NCI-H1092 (cell line): Measurements from ENCODE around the gene YIF1A.

ENCODE experiments used
- DNase-seq: peaks from one replicate; lab custom pipeline; 2025; lab: John Stamatoyannopoulos, UW

YIF1A gene

GRCh38 chr11:66288671-66289547 lies at the start of gene YIF1A:
Gene YIF1A, minus strand, starts transcription at chr11:66289143. Its CDS starts 158 bp downstream, at chr11:66288985.
- peak; percentile 100 for DNase-seq

DNA sequence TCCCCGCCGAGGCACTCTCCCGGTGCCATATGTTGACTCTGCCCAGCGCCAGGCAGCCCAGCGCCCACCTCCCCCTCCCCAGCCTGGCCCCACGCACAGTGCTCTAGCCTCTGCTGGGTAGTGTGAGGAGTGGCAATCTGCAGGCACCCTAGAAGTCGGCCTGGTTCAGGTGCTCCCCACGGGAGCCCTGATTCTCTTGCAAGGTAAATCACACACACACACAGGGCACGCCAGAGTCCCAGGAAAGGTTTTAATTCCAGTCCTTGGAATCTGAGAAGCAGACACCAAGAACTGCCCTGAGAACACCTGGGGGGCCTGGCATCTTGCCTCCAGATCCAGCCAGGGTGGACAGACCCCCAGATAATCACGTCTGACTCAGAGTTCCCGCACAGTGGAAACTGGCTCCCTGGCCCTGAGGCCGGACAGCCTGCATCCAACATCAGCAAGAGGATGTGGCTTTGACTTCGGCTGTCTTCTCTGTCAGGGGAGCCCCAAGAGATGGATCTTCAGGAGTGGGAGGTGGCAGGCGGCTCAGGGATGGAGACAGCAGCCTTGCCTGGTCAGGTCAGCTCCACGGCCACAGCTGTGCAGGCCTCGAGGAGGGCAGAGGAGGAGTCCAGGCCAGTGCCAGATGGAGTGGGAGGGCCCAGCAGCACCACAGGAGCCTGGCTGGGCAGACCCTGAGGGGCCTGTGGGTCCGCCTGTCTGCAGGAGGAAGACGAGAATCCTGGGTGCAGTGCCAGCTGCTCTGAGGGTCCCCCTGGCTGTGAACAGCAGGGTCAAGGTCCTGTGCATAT lies 48.4 kb upstream of the YIF1A start:
- DNase-seq: no peak

GRCh38 chr11:66336234-66337102 lies 47.5 kb upstream of the YIF1A start, which contains the start of gene RIN1:
Gene RIN1, minus strand, starts transcription at chr11:66336434. Its CDS starts 32 bp downstream, at chr11:66336402.
- peak; percentile 28 for DNase-seq

- no peak for DNase-seq
Observed at GRCh38 chr11:66335531-66336233, 46.7 kb upstream of the YIF1A start.

- no peak for DNase-seq
Observed at GRCh38 chr11:66334605-66335442, 45.9 kb upstream of the YIF1A start.

DNA sequence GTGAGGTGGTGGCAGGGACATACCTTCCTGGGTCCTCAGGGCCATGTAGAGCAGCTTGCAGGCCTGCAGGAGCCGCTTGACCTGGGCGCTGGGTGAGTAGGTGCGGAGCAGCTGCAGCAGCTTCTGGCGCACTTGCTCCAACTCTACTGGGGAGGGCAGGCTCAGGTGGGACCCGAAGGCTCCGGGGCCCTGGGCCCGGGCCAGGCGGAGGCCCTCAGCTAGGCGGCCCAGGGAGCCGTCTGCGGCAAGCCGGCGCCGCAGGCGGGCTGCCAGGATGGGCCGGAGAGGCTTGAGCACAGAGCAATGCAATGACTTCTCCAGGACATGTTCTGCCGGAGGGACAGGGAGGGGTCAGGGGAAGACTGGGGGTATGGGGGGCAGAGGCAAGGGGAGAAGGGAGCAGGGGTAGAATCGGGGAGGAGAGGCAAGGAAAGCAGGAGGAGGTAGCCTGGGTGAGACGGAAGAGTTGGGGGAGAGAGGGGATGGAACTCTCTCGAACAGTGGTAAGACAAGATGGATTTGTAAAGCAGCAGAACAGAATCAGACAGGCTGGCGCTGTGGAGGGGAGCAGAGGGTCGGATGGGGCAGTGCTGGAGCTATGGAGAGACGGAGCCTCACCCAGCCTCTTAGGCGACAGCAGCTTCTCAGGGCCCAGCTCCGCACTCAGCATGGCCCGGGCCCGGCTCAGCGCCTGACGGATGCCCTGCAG lies 45.1 kb upstream of the YIF1A start:
- no peak for DNase-seq

GRCh38 chr11:66333220-66333877 lies 44.4 kb upstream of the YIF1A start:
- DNase-seq: no peak

GRCh38 chr11:66332371-66333219 lies 43.7 kb upstream of the YIF1A start:
- no peak for DNase-seq

- no peak for DNase-seq
Observed at GRCh38 chr11:66331542-66332370, 42.8 kb upstream of the YIF1A start.

DNA sequence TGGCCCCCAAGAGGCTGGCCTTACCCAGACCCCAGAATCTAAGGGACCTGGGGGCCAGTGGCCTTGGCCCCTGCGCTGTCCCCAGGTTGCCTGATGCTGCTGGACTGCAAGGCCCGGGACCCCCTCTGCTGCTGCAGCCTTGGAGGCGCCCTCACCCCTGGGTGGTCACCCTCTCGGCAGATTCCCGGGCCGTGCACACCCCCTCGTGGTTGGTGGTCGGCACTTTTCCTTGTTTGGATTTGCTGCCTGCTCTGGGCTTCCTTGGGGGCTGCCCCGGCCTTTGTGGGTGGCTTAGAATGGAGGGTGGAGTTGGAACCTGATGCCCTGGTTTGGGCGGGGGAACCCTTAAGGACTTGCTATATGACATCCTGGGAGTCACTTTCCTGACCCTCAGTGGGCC lies 42.0 kb upstream of the YIF1A start:
- DNase-seq: no peak

- DNase-seq: no peak
Observed at GRCh38 chr11:66329165-66329673, 40.3 kb upstream of the YIF1A start.

- peak; percentile 60 for DNase-seq
Observed at GRCh38 chr11:66328302-66329144, 39.6 kb upstream of the YIF1A start.

GRCh38 chr11:66328031-66328301 lies 39.0 kb upstream of the YIF1A start:
- no peak for DNase-seq

DNA sequence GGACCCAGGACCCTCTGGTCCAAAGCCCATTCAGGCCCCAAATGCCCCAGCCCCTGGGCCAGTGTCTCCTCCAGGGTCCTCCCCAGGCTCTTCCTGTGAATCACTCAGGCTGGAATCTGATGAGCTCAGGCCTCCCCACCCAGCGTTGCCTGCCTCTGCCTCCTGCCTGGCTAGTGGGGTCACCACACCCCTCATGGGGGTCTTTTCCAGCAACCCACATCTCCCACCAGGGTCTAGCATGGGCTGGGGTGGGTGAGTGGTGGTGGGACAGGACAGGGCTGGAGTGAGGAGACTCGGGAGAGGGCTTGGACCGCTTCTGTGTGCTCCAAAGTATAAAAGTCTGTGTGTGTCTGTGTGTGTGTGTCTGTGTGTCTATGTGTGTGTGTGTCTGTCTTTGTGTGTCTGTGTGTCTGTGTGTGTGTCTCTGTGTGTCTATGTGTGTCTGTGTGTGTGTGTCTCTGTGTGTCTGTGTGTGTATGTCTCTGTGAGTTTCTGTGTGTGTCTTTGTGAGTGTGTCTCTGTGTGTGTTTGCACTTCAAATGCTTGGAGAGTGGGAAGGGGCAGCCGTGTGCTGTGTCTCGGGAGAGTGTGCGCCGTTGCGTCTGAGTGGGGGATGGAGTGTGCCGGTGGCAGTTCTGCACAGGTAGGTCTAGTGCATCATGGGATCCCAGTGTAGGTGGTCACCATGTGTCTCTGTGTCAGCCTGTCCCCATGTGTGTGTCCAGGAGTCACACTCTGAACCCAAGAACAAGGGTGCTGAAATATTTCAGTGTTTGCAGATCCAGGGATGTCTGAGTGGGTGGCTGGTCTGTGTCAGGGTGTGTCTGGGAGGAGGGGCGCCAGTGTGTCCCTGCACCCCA lies 38.5 kb upstream of the YIF1A start:
- no peak for DNase-seq
